GM18517 (cell line): Measurements from ENCODE around the gene CPNE4.

Experiments used
- ATAC-seq: cut with Tn5 transposase; IDR thresholded peaks from one replicate; pipeline ENCODE4 v1.9.1; 2021; ENCODE audit warnings: mild to moderate bottlenecking, moderate library complexity; ENCODE audit not compliant: unreplicated experiment

The CPNE4 gene

GRCh38 chr3:131708241-131708640 is 326.6 kb downstream of the CPNE4 start:
- no peak for ATAC-seq

GRCh38 chr3:131705558-131706051 is 329.2 kb downstream of the CPNE4 start:
- peak; percentile 83 for ATAC-seq

DNA sequence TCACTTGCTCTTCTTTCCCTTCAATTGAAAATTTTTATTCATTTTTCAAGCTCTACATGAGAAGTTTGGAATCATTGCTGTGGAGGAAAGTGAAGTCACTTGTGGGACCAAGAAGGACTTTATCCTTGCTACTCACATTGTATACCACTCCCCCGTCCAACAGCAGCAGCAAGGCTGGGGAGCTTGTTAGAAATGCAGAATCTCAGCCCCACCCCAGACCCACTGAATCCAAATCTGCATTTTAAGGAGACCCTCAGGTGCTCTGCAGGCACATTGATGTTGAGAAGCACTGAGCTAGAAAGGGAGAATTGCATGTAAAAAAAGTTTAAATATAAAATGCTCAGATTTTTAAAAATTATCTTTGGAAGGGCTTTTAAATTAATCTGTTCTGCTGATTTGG is 329.7 kb downstream of the CPNE4 start:
- no peak for ATAC-seq

DNA sequence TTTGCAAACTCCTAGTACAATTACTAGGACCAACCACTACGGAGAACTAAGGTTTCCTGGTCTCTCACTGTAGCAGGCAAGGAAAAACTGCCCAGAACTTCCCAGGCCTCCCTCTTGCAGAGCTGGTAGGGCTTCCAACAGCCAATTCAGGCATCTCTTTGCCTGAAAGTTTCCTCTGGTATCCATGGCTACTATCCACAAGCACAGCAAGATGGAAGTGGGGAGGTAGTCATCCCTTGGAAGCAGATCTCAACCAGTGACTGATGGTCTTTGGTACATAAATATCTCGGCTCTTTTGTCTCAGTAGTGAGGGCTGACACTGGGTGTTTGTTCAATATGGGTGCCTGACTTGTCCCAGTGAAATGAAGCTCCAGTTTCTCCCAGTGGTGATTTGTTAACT is 330.7 kb downstream of the CPNE4 start:
- ATAC-seq: no peak

DNA sequence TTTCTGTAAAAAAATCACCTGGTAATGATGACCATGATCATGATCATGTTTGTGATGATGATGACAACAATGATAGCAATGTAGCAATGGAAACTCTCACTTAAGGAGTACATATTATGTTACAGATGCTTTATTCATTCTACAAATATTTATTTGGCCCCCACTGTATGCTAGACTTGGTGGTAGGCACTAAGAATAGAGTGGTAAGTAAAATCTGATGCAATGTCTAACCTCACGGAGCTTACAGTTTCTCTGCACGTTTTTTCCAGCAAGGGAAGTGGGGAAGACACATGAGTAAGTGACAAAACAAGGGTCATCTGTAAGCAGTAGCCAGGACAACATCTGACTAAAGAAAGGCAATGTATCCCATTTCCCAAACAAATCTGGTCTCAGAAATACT is 332.7 kb downstream of the CPNE4 start:
- ATAC-seq: no peak

GRCh38 chr3:131701153-131701770 is 333.6 kb downstream of the CPNE4 start:
- ATAC-seq: no peak

GRCh38 chr3:131699001-131699400 is 335.8 kb downstream of the CPNE4 start:
- ATAC-seq: no peak

GRCh38 chr3:131694376-131694775 is 340.4 kb downstream of the CPNE4 start:
- ATAC-seq: no peak

- ATAC-seq: no peak
Measured at GRCh38 chr3:131692356-131692755, 342.5 kb downstream of the CPNE4 start.

- ATAC-seq: no peak
Measured at GRCh38 chr3:131690800-131691199, 344.0 kb downstream of the CPNE4 start.

DNA sequence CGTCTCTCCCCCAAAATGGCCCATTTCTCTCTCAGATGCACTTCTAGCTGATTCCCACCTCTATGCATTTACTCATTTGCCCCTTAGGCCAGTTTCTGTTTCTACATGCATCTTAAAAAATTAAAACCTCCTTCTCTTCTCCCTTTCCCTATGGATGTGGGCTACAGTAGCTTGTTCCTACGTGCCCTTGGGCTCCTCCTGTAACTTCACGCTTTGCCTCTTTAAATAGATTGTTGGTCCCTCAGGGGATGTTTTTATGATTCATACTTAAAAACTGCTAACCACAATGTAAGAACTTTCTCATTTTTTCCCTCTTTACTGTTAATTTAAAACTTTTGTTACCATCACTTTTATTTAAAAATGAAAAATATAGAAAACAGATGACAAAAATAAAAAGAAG is 346.4 kb downstream of the CPNE4 start:
- no peak for ATAC-seq

DNA sequence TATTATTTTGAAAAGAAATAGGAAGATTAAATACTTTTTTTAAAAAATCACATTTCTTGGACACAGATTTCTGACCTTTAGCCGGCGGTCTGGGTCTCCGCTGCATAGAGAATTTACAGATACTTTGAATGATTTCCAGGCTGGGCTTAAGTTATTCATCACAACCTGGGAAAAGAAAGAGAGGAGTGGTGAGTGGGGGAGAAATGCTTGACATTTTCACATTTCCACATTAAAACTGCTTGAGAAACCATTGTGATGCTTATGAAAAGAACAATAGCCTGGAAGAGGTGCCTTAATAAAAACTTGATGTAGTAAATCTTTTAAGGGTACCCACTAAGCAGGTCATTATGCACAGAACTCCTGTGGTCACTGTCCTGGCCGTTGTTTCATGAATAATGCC is 365.2 kb downstream of the CPNE4 start:
- ATAC-seq: no peak

DNA sequence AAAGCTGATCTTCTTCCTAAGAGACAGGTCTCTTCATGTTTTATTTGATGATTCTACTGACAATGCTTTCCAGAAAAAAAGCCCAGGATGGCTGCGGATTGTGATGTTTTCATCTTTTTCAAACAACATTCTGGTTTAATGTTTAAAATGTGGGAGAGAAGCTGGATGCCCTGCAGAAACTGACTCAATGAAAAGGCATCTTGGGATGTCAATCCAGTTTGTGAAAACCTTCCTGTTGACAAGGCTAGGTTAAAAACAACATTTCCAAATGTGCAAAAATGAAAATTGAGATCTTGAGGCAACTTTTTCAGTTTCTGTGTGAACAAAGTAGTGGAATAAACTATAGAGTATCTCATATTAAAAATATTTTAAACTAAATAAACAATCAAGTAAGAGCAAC is 376.0 kb downstream of the CPNE4 start:
- ATAC-seq: no peak

DNA sequence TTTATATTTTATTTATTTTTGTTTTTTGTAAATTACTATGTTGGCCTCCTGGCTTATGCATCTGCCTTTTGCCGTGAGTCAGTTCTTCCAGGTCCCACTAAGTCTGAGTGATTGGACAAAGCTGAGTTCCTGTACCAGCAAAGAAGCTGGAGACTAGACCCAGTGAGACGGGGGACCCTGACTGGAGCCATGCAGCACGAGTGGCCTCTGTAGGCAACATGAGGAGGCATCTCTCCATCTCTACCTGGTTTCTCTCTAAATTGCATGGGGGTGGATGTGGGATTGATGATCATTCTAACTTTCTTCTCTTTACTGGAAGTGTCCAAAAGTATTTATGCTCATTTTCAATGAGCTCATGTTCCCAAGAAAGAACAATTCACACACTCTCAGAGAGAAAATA is 376.7 kb downstream of the CPNE4 start:
- no peak for ATAC-seq

- no peak for ATAC-seq
Measured at GRCh38 chr3:131655070-131655690, 379.6 kb downstream of the CPNE4 start.

DNA sequence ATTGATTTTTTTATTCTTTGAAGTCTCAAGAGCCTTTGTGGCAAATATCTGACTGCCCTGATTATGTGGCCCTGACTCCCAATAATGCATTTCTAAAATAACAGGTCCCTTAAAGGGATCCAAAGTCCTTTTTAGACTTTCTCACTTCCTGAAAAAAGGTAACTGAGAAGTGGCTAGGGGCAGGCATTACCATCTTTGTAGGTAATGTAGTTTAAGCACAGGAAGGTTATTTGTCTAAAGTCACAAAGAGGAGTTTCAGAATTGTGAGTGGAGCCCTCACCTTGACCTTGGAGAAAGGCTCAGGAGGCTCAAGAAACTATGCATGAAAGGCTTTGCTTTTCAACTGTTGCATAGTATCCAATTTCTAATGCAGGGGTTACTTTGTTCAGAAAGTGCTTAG is 389.2 kb downstream of the CPNE4 start:
- ATAC-seq: no peak

- no peak for ATAC-seq
Measured at GRCh38 chr3:131636266-131636775, 398.5 kb downstream of the CPNE4 start.

DNA sequence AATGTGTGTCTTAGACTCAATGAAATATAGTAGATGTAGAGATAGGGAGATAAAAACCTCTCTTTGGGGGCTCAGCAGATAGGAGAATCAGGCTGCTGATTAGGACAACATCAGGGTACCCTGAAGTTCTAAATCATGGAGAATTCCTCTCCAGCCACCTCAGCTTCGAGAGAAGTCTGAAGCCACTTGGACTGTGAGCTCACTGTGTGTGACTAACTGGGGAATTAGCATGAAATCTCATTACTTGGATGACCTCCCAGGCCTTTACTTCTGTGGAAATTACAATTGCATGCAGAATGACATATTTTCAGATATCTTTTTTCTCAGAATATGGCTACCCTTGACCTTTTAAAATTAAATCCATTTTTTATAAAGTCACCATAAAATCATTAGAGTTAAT is 404.0 kb downstream of the CPNE4 start:
- ATAC-seq: no peak

DNA sequence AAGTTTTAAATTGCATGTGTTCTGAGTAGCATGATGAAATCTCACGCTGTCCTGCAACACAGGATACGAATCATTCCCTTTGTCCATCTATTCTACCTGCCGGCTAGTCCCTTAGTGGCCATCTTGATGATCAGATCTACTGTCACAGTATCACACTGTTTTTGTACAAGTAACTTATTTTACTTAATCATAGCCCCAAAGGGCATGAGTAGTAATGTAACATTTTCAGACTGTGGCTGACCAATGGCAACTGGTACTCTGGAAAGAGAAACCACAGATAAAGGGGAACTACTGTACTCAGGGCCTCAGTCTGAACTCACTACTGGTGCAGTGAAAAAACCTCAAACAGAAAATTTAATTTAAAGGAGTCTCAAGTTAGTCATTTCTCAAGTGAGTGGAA is 404.7 kb downstream of the CPNE4 start:
- peak; percentile 98 for ATAC-seq

DNA sequence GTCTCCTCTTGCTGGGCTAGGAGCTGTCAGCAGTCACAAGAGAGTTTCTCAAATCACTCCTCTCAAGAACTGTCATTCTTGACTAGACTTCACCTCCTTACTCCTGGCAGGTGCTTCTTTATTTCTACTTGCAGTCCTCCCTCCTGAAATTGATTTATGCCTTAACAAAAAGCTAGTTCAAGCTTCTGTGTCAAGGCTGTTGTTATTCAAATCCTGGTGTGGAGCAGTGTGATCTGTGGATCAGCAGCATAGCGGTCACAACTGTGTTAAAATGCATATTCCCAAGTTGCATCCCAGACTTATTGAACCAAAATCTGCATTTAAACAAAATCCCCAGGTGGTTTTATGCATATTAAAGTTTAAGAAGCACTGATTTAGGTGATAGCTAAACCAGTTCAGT is 411.4 kb downstream of the CPNE4 start:
- no peak for ATAC-seq

GRCh38 chr3:131622726-131623125 is 412.1 kb downstream of the CPNE4 start:
- ATAC-seq: no peak

DNA sequence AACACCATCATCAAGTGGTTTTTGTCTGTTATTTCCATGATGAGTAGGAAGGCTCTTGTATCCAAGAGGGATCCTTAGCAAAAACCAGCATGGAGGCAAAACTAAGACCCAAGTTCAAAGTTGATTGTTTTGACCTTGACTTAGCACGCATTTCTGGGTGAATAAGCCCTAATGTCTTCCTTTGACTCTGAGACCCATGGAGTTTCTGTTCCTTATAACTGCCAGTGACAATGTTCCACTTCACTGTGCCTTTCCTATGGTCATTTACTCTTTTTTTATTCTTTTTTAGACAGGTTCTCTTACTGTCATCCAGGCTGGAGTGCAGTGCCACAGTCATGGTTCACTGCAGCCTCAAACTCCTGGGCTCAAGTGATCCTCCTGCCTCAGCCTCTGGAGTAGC is 413.8 kb downstream of the CPNE4 start:
- ATAC-seq: no peak

GRCh38 chr3:131619821-131620220 is 415.0 kb downstream of the CPNE4 start:
- no peak for ATAC-seq
